ENCODE measurements around the gene MSMB.
"Not testable (repeated sequence)": the region's sequence is repeated elsewhere in the genome, so short reads cannot be mapped to it uniquely, and the experiment has no call there.

Gene MSMB

DNA sequence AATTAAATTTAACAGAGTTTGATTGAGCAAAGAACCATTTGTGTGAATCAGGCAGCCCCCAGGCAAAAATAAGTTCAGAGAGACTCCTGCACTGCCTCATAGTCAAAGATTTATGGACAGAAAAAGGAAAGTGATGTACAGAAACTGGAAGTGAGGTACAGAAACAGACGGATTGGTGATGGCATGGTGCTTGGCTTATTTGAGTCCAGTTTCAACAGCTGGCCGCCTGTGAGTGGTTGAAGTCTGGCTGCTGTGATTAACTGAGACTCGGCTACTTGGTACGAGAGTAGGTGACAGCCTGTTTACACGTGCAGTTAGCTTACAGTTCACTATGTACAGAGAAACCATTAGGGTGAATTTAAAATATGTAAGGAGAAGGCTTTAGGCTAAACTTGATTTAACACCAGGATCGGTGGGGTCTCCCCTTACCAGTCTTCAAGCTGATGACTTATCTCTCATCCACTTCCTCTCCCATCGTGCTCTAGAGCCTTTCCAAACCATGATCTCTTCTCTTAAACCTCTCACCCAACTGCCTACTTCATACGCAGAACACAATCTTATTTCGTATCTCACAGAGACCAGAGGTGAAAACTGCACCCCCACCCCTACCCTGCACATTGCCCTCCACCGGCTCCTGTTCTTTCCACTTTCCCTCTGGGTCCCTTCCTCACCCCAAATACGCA lies 5.0 kb upstream of the MSMB start:
- peaks cover 0 to 18% (median 4%) of the 10 kb centered on the region in 10 experiments; a peak in 9 of 20 replicates for H3K4me1 ChIP-seq
- peaks cover 0 to 2% (median 0%) of the 10 kb centered on the region in 11 experiments; a peak in 3 of 22 replicates for H3K9me3 ChIP-seq (replicated peaks in 1 of 11)
- peak overlapping the region in 4 of 11 experiments; percentile 5 to 23 (median 8); a peak in 2 of 22 replicates for H3K4me2 ChIP-seq
- no peaks in the 10 kb centered on the region for H3K36me3 ChIP-seq
- H3K4me3 ChIP-seq: no peak overlapping the region
- no peak overlapping the region for H3K27ac ChIP-seq
- no peaks in the 10 kb centered on the region for H4K20me1 ChIP-seq
- H3K27me3 ChIP-seq: no peaks in the 10 kb centered on the region
- no peak overlapping the region for H3K9ac ChIP-seq
- no peak for TF ChIP-seq Cebpa-rat (IDR thresholded peaks at IDR 0.05)

DNA sequence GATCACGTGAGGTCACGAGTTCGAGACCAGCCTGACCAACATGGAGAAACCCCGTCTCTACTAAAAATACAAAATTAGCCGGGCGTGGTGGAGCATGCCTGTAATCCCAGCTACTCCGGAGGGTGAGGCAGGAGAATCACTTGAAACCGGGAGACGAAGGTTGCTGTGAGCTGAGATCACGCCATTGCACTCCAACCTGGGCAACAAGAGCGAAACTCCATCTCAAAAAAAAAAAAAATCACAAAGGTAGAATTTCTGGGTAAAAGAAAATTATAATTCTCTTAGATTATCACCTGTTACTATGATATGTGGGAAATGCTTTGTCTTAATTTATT lies 3.4 kb upstream of the MSMB start:
- H3K9ac ChIP-seq: not testable (repeated sequence)

DNA sequence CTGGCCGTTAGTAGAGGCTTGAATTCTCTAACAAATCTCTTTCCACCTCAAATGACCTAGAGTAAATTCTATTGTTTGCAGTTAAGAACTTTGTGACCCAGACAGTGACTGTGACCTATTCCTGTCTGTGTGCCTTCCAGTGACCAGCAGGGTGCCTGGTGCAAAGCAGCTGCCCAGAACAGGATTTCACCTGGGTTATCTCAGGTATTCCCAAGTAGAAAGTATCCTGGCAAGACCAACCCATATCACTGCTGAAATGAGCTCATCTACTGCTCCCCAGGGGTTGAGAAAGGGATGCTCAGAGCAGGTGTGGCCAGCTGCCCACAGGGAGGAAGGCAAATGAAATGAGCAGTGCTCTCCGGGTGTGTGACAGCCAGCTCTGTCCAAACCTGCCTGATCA lies 2.1 kb upstream of the MSMB start:
- TF ChIP-seq Cebpa-rat (IDR thresholded peaks at IDR 0.05): no peak
- Histone ChIP-seq H3K27ac (no peak overlapping the region), H4K20me1 (no peaks in the 10 kb centered on the region), H3K9me3 (replicated peaks in 1 of 11) (no peaks in the 10 kb centered on the region), H3K27me3 (no peaks in the 10 kb centered on the region), H3K4me2 (no peak overlapping the region), H3K4me1 (peaks cover 0 to 10% (median 0%) of the 10 kb centered on the region in 10 experiments; a peak in 1 of 20 replicates), H3K9ac (no peak overlapping the region), H3K36me3 (no peaks in the 10 kb centered on the region), H3K4me3 (no peak overlapping the region)

More for the DNA sequence above, 3.4 kb upstream of the MSMB start:
- H3K36me3 ChIP-seq; H3K4me3 ChIP-seq; H3K27me3 ChIP-seq; H3K9me3 ChIP-seq (replicated peaks in 1 of 11); H4K20me1 ChIP-seq; H3K4me2 ChIP-seq; H3K27ac ChIP-seq: not testable (repeated sequence)
- H3K4me1 ChIP-seq: peaks cover 0 to 15% (median 3%) of the 10 kb centered on the region in 10 experiments; a peak in 9 of 20 replicates

DNA sequence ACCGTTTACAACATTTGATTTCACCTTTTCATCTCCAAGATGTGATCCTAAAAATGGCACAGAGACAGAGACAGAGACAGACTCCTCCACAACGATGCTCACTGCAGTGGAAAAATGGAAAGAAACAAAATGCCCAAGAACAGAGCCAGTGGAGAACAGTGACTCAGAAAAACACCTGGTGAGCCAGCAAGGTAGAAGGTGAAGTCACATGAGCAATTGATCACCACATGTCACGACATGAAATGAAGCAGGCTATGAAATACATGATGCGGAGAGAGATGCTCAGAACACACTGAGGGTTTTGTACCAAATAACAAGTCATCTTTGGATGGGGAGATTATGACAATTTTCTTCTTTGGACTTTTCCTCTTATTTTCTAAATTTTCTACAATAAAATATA lies 3.5 kb downstream of the MSMB start:
- Histone ChIP-seq H3K9ac (no peak overlapping the region), H3K4me1 (no peaks in the 10 kb centered on the region), H3K9me3 (replicated peaks in 1 of 11) (no peaks in the 10 kb centered on the region), H3K27me3 (no peaks in the 10 kb centered on the region), H4K20me1 (no peaks in the 10 kb centered on the region), H3K4me2 (no peak overlapping the region), H3K36me3 (no peaks in the 10 kb centered on the region), H3K4me3 (no peak overlapping the region), H3K27ac (no peak overlapping the region)
- no peak for TF ChIP-seq Cebpa-rat (IDR thresholded peaks at IDR 0.05)

DNA sequence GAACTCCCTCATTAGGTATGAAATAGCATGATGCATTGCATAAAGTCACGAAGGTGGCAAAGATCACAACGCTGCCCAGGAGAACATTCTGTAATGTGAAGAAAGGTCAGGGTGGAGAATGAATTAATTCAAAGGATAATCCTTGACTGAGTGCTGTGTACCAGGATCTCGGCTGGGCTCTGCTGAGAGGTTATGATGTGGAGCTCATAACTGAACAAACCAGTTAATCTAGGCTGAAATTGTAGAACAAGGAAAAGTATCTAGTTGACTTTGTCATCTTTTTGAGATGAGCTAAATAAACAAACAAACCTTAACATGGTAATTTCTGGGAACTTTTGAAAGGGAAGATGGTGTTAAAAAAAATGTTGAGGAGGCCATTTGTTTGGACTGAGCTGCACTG lies 6.1 kb downstream of the MSMB start:
- H3K27me3 ChIP-seq: no peaks in the 10 kb centered on the region
- H3K36me3 ChIP-seq: no peaks in the 10 kb centered on the region
- no peak overlapping the region for H3K4me2 ChIP-seq
- no peak for TF ChIP-seq Cebpa-rat (IDR thresholded peaks at IDR 0.05)
- no peak overlapping the region for H3K9ac ChIP-seq
- no peak overlapping the region for H3K27ac ChIP-seq
- H4K20me1 ChIP-seq: no peaks in the 10 kb centered on the region
- no peaks in the 10 kb centered on the region for H3K9me3 ChIP-seq (replicated peaks in 1 of 11)
- no peak overlapping the region for H3K4me3 ChIP-seq
- H3K4me1 ChIP-seq: no peaks in the 10 kb centered on the region

DNA sequence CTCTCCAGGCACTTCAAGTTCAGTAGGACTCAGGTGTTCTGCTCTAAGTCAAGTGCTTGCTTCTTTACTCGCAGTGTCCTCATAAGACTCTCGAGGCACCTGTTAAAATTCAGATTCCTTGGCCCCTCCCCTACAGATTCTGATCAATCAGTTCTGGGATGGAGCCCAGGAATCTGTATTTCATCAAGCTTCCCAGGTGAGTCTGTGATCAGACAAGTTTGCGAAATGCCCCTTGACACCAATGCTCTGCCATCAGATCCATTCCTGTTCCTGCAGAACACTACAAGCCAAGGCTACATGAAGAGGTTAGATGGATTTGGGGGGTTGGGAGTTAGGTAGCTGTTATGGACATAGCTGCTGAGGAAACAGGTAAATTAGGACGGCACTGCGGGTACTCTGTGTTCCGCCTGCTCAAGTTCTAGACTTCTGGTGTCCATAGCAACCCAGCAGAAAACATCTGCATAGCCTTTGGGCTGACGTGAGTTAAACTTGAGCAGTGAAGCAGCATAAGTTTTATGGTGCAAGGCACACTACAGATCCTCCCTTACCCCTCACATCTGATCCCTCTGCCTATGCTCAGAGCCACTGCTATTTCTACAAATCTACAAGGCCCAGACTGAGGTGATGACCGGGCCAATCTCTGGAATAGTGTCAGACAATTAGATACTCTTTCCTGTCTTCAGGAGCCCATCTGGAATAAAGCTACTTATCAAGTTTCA lies 8.8 kb downstream of the MSMB start:
- no peak overlapping the region for H3K4me3 ChIP-seq
- no peak overlapping the region for H3K9ac ChIP-seq
- H3K4me1 ChIP-seq: peaks cover 0 to 20% (median 8%) of the 10 kb centered on the region in 10 experiments; a peak in 11 of 20 replicates
- TF ChIP-seq Cebpa-rat (IDR thresholded peaks at IDR 0.05): no peak
- H4K20me1 ChIP-seq: no peaks in the 10 kb centered on the region
- H3K9me3 ChIP-seq (replicated peaks in 1 of 11): no peaks in the 10 kb centered on the region
- no peak overlapping the region for H3K27ac ChIP-seq
- H3K36me3 ChIP-seq: no peaks in the 10 kb centered on the region
- H3K4me2 ChIP-seq: no peak overlapping the region
- no peaks in the 10 kb centered on the region for H3K27me3 ChIP-seq

DNA sequence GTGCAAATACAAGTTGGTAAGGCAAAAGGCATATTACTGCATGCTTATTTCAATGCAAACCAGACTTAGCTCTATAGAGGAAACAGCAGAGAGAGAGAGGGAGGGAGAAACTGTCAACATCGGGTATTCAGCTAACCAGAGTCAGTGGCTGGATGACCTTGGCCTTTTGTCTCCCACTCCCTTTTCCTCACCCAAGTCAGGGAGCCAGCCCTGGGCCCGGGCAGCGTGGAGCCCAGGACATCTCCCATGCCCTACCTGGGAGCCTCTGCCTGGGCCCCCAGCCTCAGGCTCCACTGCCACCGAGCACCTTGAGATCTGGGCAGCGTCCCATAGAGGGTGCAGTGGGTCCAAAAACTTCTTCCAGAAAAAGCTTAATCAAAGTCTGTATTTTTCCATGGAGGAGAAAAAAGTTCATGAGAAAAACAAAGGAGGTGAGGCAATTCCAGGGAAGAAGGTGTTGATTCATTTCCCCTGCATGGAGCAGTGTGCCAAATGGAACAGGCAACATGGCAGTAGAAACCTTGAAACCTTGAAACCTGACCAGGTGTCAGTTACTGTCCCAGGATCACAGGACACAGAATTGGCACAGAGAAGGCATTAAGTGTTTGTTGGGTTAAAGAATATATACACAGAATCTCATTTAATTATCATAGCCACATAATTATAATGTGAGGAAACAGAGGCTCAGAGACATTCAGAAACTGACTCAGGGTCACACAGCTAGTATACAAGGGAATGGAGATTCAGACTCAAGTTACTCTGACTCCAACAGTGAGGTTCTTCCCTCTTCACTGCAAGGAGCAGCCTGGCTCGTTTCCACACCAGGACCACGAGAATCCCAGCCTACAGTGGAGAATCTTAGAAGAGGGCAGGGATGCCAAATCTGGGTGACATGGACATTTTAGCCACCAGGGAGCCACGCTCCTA lies 9.9 kb downstream of the MSMB start:
- Histone ChIP-seq H3K9ac (no peak overlapping the region), H3K36me3 (no peaks in the 10 kb centered on the region), H3K4me3 (no peak overlapping the region), H3K4me2 (no peak overlapping the region; a peak in 1 of 22 replicates), H4K20me1 (no peaks in the 10 kb centered on the region), H3K9me3 (replicated peaks in 1 of 11) (no peaks in the 10 kb centered on the region), H3K4me1 (peaks cover 4 to 31% (median 17%) of the 10 kb centered on the region in 10 experiments; a peak in 17 of 20 replicates), H3K27me3 (no peaks in the 10 kb centered on the region), H3K27ac (no peak overlapping the region)
- no peak for TF ChIP-seq Cebpa-rat (IDR thresholded peaks at IDR 0.05)

DNA sequence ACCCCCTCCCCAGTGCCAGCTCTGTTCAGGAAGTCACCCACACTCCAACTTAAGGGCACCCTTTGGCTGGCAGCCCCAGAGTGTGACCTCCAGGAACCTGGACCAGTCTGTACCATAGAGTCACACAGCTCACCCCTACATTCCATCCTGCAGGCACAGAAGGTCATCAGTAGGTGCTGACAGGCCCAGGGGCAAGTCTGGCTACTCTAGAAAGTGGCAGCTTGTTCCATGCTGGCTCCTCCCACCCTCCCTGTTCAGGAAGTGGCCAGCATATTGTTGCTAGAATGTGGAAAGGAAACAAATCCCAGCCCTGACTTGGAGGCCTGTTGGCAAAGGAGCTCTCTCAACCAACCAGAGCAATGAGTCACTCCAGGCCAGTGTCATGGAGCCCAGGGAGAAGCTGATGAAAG lies 12.5 kb downstream of the MSMB start:
- Histone ChIP-seq H3K9me3 (replicated peaks in 1 of 11) (no peaks in the 10 kb centered on the region), H3K4me2 (peak overlapping the region in 7 of 11 experiments; percentile 8 to 79 (median 48); a peak in 12 of 22 replicates), H3K36me3 (no peaks in the 10 kb centered on the region), H3K4me3 (no peak overlapping the region), H3K4me1 (peaks cover 19 to 40% (median 28%) of the 10 kb centered on the region in 10 experiments), H3K9ac (no peak overlapping the region), H4K20me1 (peaks cover 0 to 16% (median 5%) of the 10 kb centered on the region in 11 experiments; a peak in 13 of 22 replicates), H3K27ac (peak overlapping the region in 7 of 11 experiments; percentile 8 to 50 (median 47); a peak in 9 of 22 replicates), H3K27me3 (no peaks in the 10 kb centered on the region)
- no peak for TF ChIP-seq Cebpa-rat (IDR thresholded peaks at IDR 0.05)

All from BLaER1 treated with 17β-estradiol and CSF1 and Interleukin-3, amounts not matched to agents 10 nM and 100 nM (cell line).